Neural progenitor cell (in vitro differentiated cells): ENCODE measurements around the gene LAYN. TPM values are rescaled to one million over a fixed set of nuclear protein-coding genes. Genes with fewer than 3 reads are reported as not detected.

Source experiments
- DNase-seq: peaks from one replicate; pipeline ENCODE4 v3.0.0-alpha.2; 2016; ENCODE audit warnings: low spot score
- H2AFZ ChIP-seq: fragments of 200-600 bp; sonication (generic); replicated peaks from 2 replicates; pipeline ENCODE4 v1.6.1; 2016; ENCODE audit warnings: antibody characterized with exemption
- H3F3A ChIP-seq: fragments of 200-600 bp; sonication (generic); 2 replicates; pipeline ENCODE4 v1.6.1; 2016; ENCODE audit warnings: antibody characterized with exemption, low read depth
- H3K27ac ChIP-seq: fragments of 200-600 bp; sonication (generic); 2 replicates; pipeline ENCODE4 v1.5.1; 2016; ENCODE audit warnings: mild to moderate bottlenecking
- H3K27me3 ChIP-seq: fragments of 200-600 bp; sonication (generic); 2 replicates; pipeline ENCODE4 v1.6.1; 2016; ENCODE audit warnings: mild to moderate bottlenecking, moderate library complexity
- H3K36me3 ChIP-seq: fragments of 200-600 bp; sonication (generic); 2 replicates; pipeline ENCODE4 v1.5.1; 2016
- H3K4me1 ChIP-seq: fragments of 200-600 bp; sonication (generic); 2 replicates; pipeline ENCODE4 v1.6.1; 2016; ENCODE audit warnings: mixed run types
- H3K4me2 ChIP-seq: fragments of 200-600 bp; sonication (generic); 2 replicates; pipeline ENCODE4 v1.6.1; 2016
- H3K4me3 ChIP-seq: fragments of 200-600 bp; sonication (generic); 2 replicates; pipeline ENCODE4 v1.5.1; 2016
- H3K79me2 ChIP-seq: fragments of 200-600 bp; sonication (generic); 2 replicates; pipeline ENCODE4 v1.6.1; 2016; ENCODE audit warnings: low read depth
- H3K9ac ChIP-seq: fragments of 200-600 bp; sonication (generic); 2 replicates; pipeline ENCODE4 v1.6.1; 2016
- H3K9me3 ChIP-seq: fragments of 200-600 bp; sonication (generic); 2 replicates; pipeline ENCODE4 v1.5.1; 2016; ENCODE audit warnings: low read depth
- H4K20me1 ChIP-seq: fragments of 200-600 bp; sonication (generic); 2 replicates; pipeline ENCODE4 v1.6.1; 2016; ENCODE audit warnings: low read depth
- H3K27ac Mint-ChIP-seq: 3 replicates; pipeline ENCODE4 v1.8.0; 2021; ENCODE audit warnings: mixed read lengths
- H3K27me3 Mint-ChIP-seq: 2 replicates; pipeline ENCODE4 v1.8.0; 2022; ENCODE audit warnings: low read depth, mild to moderate bottlenecking, inconsistent platforms, moderate library complexity, mixed read lengths; ENCODE audit not compliant: insufficient read depth
- H3K36me3 Mint-ChIP-seq: 3 replicates; pipeline ENCODE4 v1.8.0; 2021; ENCODE audit warnings: mixed read lengths
- H3K4me1 Mint-ChIP-seq: 3 replicates; pipeline ENCODE4 v1.8.0; 2021; ENCODE audit warnings: mixed read lengths
- H3K4me3 Mint-ChIP-seq: 3 replicates; pipeline ENCODE4 v1.8.0; 2021; ENCODE audit warnings: mild to moderate bottlenecking, moderate library complexity, mixed read lengths
- H3K9me3 Mint-ChIP-seq: 3 replicates; pipeline ENCODE4 v1.8.0; 2020; ENCODE audit warnings: mixed read lengths
- CTCF ChIP-seq: fragments of 200-600 bp; sonication (generic); IDR thresholded peaks from 2 replicates; pipeline ENCODE4 v1.5.1; 2017; ENCODE audit warnings: antibody characterized with exemption, mild to moderate bottlenecking
- EZH2 ChIP-seq: fragments of 200-600 bp; sonication (generic); IDR thresholded peaks from 2 replicates; pipeline ENCODE4 v1.6.1; 2017; ENCODE audit warnings: antibody characterized with exemption, mild to moderate bottlenecking, moderate library complexity
- EZH2phosphoT487 ChIP-seq: fragments of 200-600 bp; sonication (generic); IDR thresholded peaks from 2 replicates; pipeline ENCODE4 v1.6.1; 2017; ENCODE audit warnings: antibody characterized with exemption
- total RNA-seq: library from RNA; depleted of rRNA; stranded (reverse); fragments of >200 nt; gene quantifications from 2 replicates; pipeline ENCODE4 v1.2.3, GENCODE V29; 2015; ENCODE audit warnings: low replicate concordance

LAYN gene
- total RNA-seq, 1 donor from 2014 or later, result 0.26 TPM

DNA sequence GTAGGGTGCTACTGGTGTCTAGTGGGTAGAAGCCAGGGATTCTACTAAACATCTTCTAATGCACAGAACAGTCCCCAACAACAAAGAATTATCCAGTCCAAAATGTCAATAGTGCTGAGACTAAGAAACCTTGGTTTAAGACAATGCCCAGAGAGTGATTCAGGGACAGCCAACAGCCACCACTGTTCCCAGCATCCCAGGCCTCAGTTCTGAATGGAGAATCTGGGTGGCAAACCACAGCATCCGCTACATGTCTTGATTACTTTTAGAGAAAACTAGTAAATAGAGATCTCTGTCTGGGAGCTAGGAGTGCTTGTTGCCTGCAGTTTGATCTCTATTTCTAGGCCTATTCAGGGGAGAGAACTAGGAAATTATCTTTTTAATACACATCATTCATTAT is 40.8 kb downstream of the LAYN start:
- Histone ChIP-seq H3K4me1 (peaks cover 6% of the 10 kb centered on the region), H3K27ac (no peak overlapping the region), H3K79me2 (no peaks in the 10 kb centered on the region), H3K36me3 (no peaks in the 10 kb centered on the region), H4K20me1 (no peaks in the 10 kb centered on the region), H3F3A (no peaks in the 10 kb centered on the region), H3K27me3 (no peaks in the 10 kb centered on the region), H2AFZ (no peak overlapping the region), H3K4me3 (no peak overlapping the region), H3K9me3 (no peaks in the 10 kb centered on the region), H3K9ac (no peak overlapping the region), H3K4me2 (no peak overlapping the region)
- no peak for TF ChIP-seq EZH2phosphoT487
- no peak for TF ChIP-seq EZH2
- TF ChIP-seq CTCF, result no peak
- Mint-ChIP-seq H3K27me3 (peaks cover 7% of the 10 kb centered on the region), H3K27ac (no peak overlapping the region), H3K36me3 (no peaks in the 10 kb centered on the region), H3K4me3 (no peak overlapping the region), H3K9me3 (no peaks in the 10 kb centered on the region), H3K4me1 (peaks cover 4% of the 10 kb centered on the region)
- DNase-seq, result no peak

DNA sequence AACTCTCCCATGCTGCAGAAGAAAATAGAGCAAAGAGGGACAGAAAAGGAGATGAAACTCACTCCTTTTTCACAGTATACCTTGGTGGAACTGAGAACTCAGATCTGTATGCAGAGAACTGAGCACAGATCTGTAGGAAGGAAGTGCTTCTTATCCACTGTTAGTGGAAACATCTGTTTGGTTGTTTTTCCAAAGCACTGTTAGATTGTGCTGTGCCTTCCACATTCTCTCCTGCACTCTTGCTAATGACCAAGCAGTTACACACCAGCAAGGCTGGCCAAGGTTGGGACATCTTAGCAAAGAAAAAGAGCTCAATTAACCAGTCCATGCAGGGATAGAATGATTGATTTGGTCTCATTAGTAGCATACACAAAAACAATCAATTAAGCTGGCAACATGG is 41.6 kb downstream of the LAYN start:
- no peak overlapping the region for H3K4me3 Mint-ChIP-seq
- peaks cover 7% of the 10 kb centered on the region for H3K27me3 Mint-ChIP-seq
- H3K36me3 Mint-ChIP-seq, result no peaks in the 10 kb centered on the region
- H3K4me1 ChIP-seq, result peaks cover 6% of the 10 kb centered on the region
- H3K27ac ChIP-seq, result no peak overlapping the region
- H3F3A ChIP-seq, result no peaks in the 10 kb centered on the region
- H3K36me3 ChIP-seq, result no peaks in the 10 kb centered on the region
- no peak for TF ChIP-seq EZH2phosphoT487
- TF ChIP-seq EZH2, result no peak
- TF ChIP-seq CTCF, result no peak
- no peaks in the 10 kb centered on the region for H3K9me3 ChIP-seq
- no peak for DNase-seq
- H4K20me1 ChIP-seq, result no peaks in the 10 kb centered on the region
- no peak overlapping the region for H3K4me3 ChIP-seq
- H3K9ac ChIP-seq, result no peak overlapping the region
- H3K4me2 ChIP-seq, result no peak overlapping the region
- H3K27ac Mint-ChIP-seq, result no peak overlapping the region
- no peak overlapping the region for H2AFZ ChIP-seq
- H3K4me1 Mint-ChIP-seq, result peaks cover 4% of the 10 kb centered on the region
- H3K27me3 ChIP-seq, result no peaks in the 10 kb centered on the region
- H3K9me3 Mint-ChIP-seq, result no peaks in the 10 kb centered on the region
- H3K79me2 ChIP-seq, result no peaks in the 10 kb centered on the region

DNA sequence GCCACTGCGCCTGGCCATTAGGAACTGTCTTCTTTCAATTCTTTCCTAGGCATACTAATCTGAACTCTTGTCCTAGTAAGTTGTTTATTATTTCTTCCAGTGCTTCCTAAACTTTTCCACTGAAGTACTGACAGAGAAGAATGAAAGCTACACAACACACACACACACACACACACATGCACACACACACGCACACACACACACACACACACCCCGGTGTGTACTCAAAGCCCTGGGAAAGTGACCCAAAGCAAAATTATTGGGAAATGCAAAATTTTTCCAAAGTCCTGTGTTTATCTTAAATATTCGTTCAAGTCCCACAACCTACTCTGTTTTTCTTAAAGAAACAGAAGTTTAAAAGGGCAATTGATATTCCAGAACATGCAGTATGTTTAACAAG is 42.4 kb downstream of the LAYN start:
- H3K4me3 ChIP-seq, result no peak overlapping the region
- peaks cover 4% of the 10 kb centered on the region for H3K36me3 ChIP-seq
- no peak overlapping the region for H3K4me2 ChIP-seq
- no peaks in the 10 kb centered on the region for H3K79me2 ChIP-seq
- H2AFZ ChIP-seq, result no peak overlapping the region
- no peak overlapping the region for H3K9ac ChIP-seq
- no peaks in the 10 kb centered on the region for H4K20me1 ChIP-seq
- DNase-seq, result no peak
- H3K27ac ChIP-seq, result no peak overlapping the region
- peaks cover 6% of the 10 kb centered on the region for H3K4me1 ChIP-seq
- H3K27me3 ChIP-seq, result no peaks in the 10 kb centered on the region
- no peak for TF ChIP-seq CTCF
- TF ChIP-seq EZH2, result no peak
- TF ChIP-seq EZH2phosphoT487, result no peak
- Mint-ChIP-seq H3K27ac (no peak overlapping the region), H3K4me3 (no peak overlapping the region), H3K27me3 (peaks cover 7% of the 10 kb centered on the region), H3K4me1 (peaks cover 4% of the 10 kb centered on the region), H3K9me3 (no peaks in the 10 kb centered on the region), H3K36me3 (no peaks in the 10 kb centered on the region)
- H3K9me3 ChIP-seq, result peaks cover 2% of the 10 kb centered on the region
- H3F3A ChIP-seq, result no peaks in the 10 kb centered on the region

GRCh38 chr11:111585371-111585770 is 44.9 kb downstream of the LAYN start:
- H3K9ac ChIP-seq, result no peak overlapping the region
- Mint-ChIP-seq H3K9me3 (peaks cover 3% of the 10 kb centered on the region), H3K4me3 (no peak overlapping the region), H3K36me3 (no peaks in the 10 kb centered on the region), H3K4me1 (peaks cover 4% of the 10 kb centered on the region), H3K27ac (no peak overlapping the region), H3K27me3 (peaks cover 7% of the 10 kb centered on the region)
- no peak for TF ChIP-seq EZH2phosphoT487
- TF ChIP-seq CTCF, result no peak
- no peak for TF ChIP-seq EZH2
- no peaks in the 10 kb centered on the region for H3K4me1 ChIP-seq
- H3K27me3 ChIP-seq, result no peaks in the 10 kb centered on the region
- no peak overlapping the region for H3K4me3 ChIP-seq
- no peak overlapping the region for H3K4me2 ChIP-seq
- DNase-seq, result no peak
- no peaks in the 10 kb centered on the region for H3K79me2 ChIP-seq
- peaks cover 4% of the 10 kb centered on the region for H3K36me3 ChIP-seq
- no peaks in the 10 kb centered on the region for H4K20me1 ChIP-seq
- no peak overlapping the region for H2AFZ ChIP-seq
- no peaks in the 10 kb centered on the region for H3F3A ChIP-seq
- peaks cover 5% of the 10 kb centered on the region for H3K9me3 ChIP-seq
- no peak overlapping the region for H3K27ac ChIP-seq
